ENCODE data around the gene ATF7.
"Not testable (repeated sequence)": the region's sequence is repeated elsewhere in the genome, so short reads cannot be mapped to it uniquely, and the experiment has no call there.

Gene ATF7

DNA sequence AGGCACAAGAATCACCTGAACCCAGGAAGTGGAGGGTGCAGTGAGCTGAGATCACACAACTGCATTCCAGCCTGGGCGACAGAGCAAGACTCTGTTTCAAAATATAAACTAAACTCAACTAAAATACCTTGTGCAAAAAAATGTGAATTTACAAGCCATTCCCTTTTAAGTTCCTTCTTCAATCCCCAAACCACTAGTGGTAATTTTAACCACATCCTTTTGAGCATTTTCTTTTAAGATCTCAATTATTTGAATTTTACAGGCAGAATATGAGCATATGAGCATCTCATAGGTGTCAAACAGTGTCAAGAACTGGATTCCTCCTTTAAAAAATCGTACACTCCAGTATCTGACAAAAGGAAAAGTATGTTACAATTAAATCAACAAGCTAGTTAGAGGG is 61.9 kb downstream of the ATF7 start:
- DNase-seq = no peak

DNA sequence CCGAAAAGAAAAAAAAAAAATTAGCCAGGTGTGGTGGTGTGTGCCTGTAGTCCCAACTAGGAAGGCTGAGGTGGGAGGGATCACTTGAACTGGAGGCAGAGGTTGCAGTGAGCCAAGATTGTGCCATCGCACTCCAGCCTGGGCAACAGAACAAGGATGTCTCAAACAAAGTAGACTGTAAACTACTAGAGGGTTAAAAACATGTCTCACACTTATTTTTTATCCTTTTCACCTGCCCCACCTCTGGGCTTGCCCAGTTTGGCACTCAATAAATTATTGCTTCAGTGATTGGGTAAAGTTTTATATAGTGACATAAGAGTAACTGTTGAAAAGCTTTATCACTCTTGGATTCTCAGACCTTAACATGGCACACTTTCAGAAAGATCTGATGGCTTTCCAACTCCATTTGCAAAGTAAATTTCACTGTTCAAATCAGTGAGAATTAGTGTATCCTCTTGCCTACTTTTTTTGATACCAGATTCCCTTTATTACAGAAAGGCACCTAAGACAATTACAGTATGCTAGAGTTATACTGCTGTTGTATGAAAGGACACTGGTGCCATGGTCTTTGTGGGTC is 62.6 kb downstream of the ATF7 start:
- no peak for DNase-seq

DNA sequence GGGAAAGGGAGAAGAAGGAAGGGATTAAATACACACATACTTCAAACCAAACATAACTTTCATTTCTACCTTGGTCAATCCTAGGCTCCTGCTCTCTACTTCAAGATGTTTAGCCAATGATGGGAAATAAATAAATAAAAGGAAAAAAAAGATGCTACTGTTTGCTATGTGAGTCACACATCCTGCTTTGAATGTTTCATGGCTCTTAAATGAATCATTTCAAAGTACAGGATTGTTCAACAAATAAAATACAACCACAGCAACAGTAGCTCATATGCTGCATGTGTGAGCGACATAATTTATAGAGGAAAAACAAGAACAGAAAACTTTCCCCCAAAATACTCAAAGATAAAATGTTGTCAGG is 64.6 kb downstream of the ATF7 start:
- DNase-seq = peak; percentile 75

DNA sequence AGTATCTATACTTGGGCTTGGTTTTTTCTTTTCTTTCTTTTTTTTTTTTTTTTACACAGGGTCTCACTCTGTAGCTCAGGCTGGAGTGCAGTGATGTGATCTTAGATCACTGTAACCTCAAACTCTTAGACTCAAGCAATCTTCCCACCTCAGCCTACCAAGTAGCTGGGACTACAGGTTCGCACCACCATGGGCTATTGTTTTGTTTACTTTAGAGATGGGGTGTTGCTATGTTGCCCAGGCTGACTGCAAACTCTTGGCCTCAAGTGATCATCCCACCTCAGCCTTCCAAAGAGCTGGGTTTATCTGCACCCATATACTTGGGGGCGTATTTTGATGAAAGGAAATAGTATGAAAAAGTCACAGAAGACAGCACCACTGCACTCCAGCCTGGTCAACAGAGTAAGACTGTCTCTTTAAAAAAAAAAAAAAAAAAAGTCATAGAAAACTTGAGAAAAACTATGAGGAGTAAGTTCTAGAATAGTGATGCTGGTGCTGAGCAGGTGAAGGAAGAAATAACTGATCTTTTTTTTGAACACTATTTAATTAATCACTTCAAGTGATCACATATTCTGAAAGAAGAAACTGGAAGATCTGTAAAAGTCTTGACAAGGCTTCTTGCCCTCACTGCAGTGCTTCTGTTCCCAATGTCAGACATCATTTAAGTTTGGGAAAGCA is 65.1 kb downstream of the ATF7 start:
- DNase-seq = peak; percentile 18

DNA sequence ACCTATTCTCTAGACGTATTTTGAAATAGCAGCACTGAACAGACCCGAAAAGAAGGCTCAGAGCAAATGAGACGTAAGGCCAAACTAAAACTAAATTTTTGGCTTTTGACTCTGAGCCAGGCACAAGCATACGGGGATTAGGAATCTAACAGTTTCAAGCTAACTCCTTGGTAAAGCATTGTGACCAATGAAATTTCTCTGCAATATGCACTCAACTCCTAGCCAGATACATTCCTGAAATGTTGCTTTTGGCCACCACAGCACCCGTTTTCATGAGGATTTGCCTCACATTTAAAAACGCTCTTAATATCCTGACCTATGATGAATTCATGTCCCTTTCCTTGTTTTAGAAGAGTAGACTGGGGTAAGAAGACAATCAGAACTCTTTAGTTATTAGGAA is 65.8 kb downstream of the ATF7 start:
- DNase-seq = no peak

DNA sequence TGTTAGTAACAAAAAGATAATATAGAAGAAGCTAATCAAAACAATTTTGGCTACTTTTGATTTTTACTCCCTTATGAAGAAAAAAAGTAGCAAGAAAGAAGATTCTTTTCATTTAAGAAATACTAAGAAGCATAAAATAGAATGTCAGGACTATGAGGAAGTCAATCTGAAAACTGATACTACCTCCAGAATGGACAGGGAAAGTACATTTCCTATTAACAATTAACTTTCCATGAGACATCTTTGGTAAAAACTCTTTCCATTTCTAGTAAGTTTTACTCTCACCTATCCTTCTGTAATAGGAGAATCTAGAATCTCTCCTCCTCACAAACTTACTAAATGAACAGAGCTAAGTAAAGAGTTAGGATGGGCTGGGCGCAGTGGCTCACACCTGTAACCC is 67.6 kb downstream of the ATF7 start:
- no peak for DNase-seq

DNA sequence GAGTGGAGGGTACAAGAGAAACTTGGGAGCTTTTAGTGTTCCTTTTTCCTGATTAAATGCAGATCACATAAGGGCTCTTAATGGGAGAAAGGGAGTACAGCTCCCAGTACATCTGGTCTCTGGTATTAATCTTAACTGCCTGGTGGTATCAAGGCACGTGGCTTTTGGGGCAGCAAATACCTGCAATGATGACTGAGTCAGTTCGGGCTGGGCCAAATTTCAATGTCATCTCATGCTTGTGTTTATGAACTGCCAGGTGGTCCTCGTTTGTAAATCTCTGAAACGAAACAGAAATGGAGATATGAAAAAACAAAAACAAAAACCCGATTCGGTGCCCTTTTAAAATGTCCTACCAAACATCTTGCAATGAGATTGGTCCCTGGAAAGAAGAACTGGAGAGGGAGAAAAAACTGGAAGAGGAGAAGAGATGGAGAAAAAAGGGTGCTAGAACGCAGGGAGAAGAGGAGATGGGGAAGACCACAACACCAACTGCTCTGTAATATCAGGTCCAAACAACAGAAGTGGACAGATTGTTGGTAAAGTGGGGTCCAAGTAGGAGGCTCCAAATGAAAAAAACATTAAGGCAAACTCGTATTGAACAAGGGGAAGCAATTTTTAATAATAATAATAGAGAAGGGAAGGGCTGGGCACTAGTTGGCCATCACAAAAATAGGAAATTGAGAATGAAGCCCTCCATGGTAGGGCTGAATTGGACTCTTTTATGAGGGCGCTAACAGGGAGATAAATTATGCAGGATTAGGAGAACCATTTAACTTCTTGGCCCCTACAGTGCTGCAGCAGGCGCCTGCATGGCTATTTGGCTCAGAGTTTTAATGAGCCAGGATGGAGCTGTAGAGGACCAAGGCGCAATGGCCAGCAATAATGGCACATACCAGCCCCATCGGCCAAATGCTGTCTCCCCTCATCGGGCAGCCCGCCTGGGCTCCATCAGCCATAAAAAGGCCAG is 73.5 kb downstream of the ATF7 start:
- DNase-seq = no peak

DNA sequence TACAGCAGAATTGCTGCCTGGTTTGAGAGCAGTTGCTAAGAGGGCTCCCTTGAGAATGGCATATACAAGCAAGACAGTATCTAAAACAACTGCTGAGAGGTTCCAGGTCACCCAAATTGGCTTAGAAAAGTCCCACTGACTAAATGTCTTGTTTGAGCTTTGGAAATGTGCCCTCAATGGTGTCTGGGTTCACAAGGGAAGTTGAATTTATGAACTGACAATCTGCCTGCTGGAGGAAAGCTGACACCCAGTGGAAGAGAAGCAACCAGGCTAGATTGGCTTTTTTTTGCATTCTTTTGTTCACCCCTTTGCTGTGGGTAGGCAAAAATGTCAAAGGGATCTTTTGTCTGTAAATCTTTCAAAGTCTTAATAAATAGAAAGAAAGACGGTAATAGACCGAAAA is 74.3 kb downstream of the ATF7 start:
- DNase-seq = no peak

DNA sequence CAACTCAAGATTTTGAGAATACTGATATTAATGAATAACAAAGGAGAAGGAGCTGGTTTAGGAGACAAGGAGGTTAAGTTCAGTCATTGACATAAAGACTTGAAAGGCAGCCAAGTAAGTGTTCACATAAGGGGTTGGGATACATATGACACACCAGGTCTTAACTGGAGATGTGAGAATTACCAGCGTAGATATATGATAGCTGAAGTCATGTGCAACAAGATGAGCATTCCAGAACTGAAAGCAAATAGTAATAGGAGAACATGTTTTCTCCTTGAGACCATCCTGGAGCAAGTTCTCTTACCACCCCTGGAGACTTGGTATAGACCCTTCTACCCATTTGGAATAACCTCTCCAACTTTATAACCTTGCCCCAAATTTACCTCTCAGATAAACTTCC is 75.6 kb downstream of the ATF7 start:
- DNase-seq = no peak

DNA sequence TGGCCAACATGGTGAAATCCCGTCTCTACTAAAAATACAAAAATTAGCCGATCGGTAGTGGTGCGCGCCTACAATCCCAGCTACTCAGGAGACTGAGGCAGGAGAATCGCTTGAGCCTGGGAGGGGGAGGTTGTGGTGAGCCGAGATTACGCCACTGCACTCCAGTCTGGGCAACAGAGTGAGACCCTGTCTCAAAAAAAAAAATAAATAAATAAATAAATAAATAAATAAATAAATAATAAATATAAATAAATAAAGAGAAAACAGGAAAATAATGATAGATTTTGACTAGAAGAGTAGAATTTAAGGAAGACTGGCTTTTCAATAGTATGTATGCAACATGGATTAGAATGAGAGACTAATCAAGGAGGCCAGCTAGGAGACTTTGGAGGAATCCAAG is 76.1 kb downstream of the ATF7 start:
- not testable (repeated sequence) for DNase-seq

DNA sequence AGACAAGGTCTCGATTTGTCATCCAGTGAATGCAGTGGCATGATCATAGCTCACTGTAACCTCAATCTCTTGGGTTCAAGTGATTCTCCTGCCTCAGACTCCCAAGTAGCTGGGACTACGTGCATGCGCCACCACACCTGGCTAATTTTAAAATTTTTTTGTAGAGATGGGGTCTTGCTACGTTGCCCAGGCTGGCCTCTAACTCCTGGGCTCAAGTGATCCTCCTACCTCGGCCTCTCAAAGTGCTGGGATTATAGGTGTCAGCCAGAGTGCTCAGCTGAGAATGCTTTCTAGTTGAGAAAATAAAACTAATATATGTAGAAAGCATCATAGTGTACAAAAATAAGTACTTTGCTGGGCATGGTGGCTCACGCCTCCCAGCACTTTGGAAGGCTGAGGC is 77.8 kb downstream of the ATF7 start:
- not testable (repeated sequence) for DNase-seq

DNA sequence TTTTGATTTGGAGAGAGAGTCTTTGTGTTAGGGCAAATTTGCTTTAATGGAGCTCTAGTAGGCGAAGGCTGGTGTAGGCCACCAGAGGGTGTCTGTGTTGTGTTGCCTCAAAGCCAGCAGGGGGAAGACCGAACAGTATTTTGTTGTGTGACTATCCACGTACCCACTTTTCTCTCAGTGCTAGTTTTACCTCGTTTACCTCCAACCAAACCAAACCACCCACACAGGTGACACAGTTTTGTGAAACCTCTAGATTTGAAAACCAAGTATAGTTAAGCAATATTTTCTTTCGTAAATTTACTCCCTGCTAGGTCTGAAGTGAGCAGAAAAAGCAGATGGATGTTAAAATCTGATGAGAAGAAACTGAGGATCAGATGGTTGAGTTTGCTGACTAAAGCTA is 82.6 kb downstream of the ATF7 start:
- peak; percentile 74 for DNase-seq

DNA sequence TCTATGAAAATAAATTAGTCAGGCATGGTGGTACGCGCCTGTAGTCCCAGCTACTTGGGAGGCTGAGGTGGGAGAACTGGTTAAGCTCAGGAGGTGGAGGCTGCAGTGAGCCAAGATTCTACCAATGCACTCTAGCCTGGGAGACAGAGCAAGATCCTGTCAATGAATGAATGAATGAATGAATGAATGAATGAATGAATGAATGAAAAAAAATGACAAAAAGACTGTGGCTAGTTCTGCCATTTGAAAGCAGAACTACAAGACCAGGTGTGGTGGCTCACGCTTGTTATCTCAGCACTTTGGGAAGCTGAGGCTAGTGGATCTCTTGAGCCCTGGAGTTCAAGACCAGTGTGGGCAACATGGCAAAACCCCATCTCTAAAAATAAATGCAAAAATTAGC is 86.7 kb downstream of the ATF7 start:
- no peak for DNase-seq

DNA sequence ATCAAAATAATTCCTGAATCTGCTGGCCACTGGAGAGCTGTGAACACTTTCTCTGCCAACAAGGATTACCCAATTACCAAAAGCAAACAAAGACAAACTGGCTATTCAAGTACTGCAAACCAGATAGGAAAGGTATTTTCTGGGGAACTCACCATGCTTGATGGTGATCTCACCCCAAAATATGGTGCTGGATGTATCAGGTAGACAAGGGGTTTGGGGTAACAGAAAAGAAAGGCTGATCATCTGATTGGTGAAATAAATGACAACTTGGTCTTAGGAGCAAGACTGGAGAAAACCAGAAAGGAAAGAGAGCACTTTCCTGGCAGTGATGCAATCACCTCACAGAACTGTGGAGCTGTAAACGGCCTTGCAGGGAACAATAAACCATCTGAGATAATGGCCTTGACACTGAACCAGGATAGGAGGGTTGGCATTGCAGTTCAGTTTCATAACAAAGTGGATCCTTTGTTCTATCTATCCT is 87.9 kb downstream of the ATF7 start:
- DNase-seq = no peak

DNA sequence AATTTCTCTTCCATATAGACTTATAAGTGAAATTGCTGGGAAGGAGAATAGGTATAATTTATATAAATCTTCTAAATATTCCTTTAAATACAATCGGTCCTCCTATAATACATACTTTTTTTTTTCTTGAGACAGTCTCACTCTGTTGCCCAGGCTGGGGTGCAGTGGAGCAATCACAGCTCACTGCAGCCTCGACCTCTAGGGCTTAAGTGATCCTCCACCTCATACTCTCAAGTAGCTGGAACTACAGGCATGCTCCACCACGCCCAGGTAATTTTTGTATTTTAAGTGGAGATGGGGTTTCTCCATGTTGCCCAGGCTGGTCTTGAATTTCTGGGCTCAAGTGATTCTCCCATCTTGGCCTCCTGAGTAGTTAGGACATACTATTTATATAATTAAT is 89.2 kb downstream of the ATF7 start:
- no peak for DNase-seq

DNA sequence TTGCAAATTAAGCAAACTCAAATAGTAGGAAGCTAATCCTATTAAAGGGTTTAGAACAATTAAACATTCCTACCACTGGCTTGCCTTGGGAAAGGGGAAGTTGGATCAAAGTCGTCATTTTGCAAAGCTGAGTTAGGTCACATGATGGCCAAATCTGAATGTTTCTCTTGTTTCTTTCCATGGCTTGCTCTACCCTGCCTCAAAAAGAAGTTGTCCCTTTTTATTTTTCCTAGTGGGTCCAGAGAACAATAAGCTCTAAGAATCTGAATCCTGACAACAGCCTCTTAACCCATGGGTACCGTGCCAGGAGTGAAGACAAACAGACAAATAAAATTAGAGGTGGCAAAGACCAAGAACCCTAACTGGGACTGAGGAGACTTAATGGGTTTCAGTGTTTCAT is 92.7 kb downstream of the ATF7 start:
- no peak for DNase-seq

DNA sequence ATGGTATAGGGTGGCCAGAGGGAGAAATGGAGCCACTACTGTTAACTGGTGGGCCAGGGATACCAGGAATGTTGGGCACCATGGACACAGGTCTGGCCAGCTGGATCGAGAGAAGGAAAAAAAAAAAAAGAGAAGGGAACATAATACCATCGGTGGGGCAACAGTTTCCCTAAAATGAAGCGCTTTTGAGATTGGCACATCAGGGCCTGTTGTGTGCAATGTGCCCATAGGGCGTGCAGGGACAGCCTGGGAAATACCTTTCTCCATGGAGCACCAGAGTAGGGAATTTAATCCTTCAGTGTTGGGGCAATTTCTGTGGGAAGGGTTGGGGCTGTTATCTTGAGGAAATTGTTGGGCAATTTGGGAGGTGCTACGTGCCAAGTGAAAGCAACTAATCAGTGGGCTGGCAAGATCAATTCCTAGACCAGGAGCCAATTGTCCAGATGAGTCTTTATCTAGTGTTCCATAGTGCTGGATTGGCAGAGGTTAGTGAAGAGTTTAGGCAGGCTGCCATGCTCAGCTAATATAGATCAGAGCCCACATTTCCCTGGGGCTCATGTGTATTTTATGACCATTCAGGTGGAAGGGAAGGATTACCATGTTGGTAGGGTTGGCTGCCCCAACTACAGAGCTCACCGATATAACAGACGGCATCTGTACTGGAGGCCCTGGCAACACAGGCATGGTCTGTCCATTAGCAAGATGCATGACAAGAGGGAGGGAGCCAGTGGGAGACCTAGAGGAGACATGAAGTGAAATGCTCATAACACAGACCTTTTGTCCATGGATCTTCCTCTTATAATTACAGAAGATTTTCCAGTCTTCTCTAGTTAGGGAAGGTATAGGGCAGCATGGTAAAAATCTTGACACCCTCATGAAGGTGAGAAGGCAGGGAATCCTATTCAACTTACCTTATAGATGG is 93.4 kb downstream of the ATF7 start:
- DNase-seq = no peak

DNA sequence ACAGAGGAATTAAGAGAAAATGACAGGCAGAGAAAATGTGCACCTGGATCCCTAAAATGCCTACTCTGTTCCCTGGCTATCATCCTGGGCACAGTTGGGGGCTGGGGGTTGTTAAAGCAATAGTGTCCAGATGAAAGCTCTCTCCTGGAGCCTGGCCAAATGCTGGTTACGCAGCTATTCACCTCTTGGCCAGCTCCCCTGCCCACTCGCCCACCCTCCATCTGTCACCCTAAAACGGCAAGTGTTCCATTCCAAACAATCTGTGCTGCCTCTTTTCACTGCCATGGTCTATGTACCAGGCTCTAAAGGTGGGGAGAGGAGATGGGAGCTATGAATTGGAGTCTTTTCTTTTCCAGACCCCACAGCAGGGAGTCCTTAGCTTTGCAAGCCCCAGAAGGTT is 94.2 kb downstream of the ATF7 start:
- DNase-seq = no peak

DNA sequence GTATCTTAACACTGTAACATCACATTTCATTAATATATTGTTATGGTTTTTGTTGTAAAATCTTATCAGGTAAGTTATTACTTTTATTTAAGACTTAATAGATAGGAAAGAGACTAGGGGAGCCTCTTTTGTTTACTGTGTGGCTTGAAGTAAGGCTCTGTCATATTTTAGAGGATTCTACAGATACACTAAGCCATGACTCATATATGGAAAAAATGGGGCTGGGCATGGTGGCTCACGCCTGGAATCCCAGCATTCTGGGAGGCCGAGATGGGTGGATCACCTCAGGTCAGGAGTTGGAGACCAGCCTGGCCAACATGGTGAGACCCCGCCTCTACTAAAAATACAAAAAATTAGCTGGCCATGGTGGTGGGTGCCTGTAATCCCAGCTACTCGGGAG is 95.3 kb downstream of the ATF7 start:
- DNase-seq = no peak

DNA sequence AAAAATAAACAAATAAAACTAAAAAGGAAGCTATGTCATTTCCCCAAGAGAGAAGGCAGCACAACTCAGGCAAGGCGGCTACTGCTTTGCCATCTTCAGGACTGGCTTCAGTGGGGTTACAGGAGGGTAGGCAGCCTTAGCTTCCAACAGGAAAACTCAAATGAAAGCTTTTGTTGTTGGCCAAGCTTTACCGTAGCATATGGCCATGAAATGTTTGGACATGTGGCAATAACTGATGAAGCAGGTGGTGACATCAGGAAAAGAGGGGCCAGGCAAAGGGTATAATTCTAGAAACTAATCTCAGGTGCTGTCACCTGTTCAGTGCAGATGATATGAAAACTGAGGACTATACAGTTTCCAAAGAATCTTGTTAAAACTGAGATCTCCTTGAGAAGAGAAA is 96.1 kb downstream of the ATF7 start:
- no peak for DNase-seq

DNA sequence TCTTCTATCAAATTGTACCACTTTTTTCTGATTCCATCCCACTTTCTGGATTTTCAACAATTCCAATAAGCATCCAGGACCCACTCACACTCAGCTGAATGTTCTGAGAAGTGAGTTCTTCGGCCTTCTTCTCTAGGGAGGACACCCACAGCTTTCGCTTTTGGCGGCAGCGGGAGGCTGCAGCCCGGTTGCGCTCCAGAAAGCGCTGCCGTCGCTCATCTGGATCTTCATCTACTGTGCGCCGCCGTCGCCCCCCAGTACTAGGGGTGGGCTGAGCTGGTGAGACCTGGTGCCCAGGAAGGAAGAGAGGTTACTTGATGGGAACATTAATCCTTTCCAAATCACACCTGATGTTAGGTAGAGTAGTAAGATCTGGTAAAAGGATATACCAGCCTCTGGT is 101.7 kb downstream of the ATF7 start:
- DNase-seq = no peak

DNA sequence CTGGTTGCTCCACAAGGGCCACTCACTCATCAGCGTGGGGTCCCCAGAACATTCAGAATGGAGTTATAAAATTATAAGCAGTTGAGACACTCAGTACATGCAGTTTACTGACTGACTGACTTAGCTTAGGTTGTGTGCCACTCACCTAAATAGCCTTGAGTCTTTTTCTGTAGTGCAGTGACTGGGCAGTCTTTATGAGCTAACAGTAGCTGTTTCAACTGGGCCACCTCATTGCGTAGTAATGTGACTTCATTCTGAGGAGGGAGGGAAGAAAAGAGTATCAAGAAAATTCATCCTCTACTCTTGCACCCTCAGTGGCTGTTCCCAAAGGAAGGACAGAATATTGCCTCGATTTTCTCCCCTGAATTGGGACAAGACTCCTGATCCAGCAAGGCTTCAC is 103.1 kb downstream of the ATF7 start:
- DNase-seq = no peak

DNA sequence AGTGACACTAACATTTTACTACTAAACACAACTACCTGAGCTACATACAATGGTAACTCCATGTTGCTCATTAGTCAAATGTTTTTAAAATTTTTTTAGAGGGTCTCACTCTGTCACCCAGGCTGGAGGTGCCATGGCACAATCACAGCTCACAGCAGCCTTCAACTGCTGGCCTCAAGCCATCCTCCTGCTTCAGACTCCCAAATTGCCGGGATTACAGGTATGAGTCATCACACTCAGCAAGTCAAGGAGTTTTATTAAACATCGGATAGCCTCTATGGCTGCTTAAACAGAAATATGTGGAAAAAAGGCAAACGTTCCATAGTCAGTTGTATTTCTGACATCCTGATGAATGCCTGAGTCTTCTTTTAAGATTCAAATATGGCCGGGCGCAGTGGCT is 107.8 kb downstream of the ATF7 start:
- DNase-seq = no peak
